GM10266 (cell line): ENCODE measurements around the gene AP5S1.

Experiments used
- DNase-seq: peaks from one replicate; pipeline ENCODE4 v3.0.0; 2012; ENCODE audit errors: extremely low spot score
- CTCF ChIP-seq: IDR thresholded peaks from 2 replicates; pipeline ENCODE4 v1.5.1; 2012; ENCODE audit warnings: mild to moderate bottlenecking, low read depth; ENCODE audit not compliant: control insufficient read depth, insufficient read depth; ENCODE audit errors: missing control alignments

AP5S1 gene, protein sequence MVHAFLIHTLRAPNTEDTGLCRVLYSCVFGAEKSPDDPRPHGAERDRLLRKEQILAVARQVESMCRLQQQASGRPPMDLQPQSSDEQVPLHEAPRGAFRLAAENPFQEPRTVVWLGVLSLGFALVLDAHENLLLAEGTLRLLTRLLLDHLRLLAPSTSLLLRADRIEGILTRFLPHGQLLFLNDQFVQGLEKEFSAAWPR

GRCh38 chr20:3820048-3820900, at the start of gene AP5S1:
AP5S1 (plus strand) TSS chr20:3820547; CDS start chr20:3822118, 1,571 bp downstream.
- TF ChIP-seq CTCF = peak; percentile 97
- DNase-seq = peak; percentile 93

GRCh38 chr20:3771552-3772058, 48.7 kb upstream of the AP5S1 start:
- no peak for TF ChIP-seq CTCF

GRCh38 chr20:3775457-3776108, 44.8 kb upstream of the AP5S1 start:
- no peak for DNase-seq
- no peak for TF ChIP-seq CTCF

More at GRCh38 chr20:3771552-3772058, 48.7 kb upstream of the AP5S1 start:
- no peak for DNase-seq

DNA sequence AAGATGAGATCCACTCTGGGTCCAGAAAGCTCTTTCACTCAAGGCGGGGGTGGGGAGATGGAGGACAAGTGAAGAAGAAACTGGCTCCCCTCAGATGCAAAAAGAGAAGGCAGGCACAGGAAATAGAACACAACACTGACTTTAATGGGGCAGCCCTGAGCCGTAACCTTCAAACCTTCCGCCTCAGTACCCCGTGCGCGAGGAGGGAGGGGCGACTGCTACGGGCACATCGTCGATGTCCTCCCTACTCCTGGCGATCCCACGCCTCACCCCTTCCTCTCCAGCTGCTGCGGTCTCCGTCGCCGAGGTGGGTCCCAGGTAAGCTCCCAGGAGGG, 43.0 kb upstream of the AP5S1 start:
- DNase-seq = no peak
- no peak for TF ChIP-seq CTCF

GRCh38 chr20:3777716-3778629, 42.4 kb upstream of the AP5S1 start:
- no peak for DNase-seq

GRCh38 chr20:3778976-3779375, 41.4 kb upstream of the AP5S1 start:
- TF ChIP-seq CTCF = no peak
- DNase-seq = no peak

More at GRCh38 chr20:3777716-3778629, 42.4 kb upstream of the AP5S1 start:
- no peak for TF ChIP-seq CTCF
